ENCODE results near the gene RARB. TPM values are rescaled to one million over a fixed set of nuclear protein-coding genes. Genes with fewer than 3 reads are reported as not detected.

RARB gene
- total and polyA plus RNA-seq, 8 donors, result 1.7 to 28.0 (median 9.0) TPM

- H3K27ac ChIP-seq, result no peak overlapping the region
- H3K4me1 ChIP-seq, result no peaks in the 10 kb centered on the region
- H3K36me3 ChIP-seq, result peaks cover 0 to 28% (median 12%) of the 10 kb centered on the region in 4 donors
- WGBS, 5 donors, result 80 to 93% (median 82%) methylated on average over 15 of the region's 15 CpGs
- intact Hi-C loops (cut with DNase I; ENCODE audit: low total_unique reads), result no loop called here
- TF ChIP-seq CTCF (IDR thresholded peaks at IDR 0.05) (no peak), POLR2A (IDR thresholded peaks at IDR 0.05) (no peak), EP300 (IDR thresholded peaks at IDR 0.05) (no peak), POLR2AphosphoS5 (IDR thresholded peaks at IDR 0.05) (no peak)
- no peaks in the 10 kb centered on the region for H3K9me3 ChIP-seq
- no peak overlapping the region for H3K4me3 ChIP-seq
- no peaks in the 10 kb centered on the region for H3K27me3 ChIP-seq
- DNase-seq, result no peak
Observed at GRCh38 chr3:25576831-25577454, 148.9 kb downstream of the RARB start.

GRCh38 chr3:25578059-25578458 lies 150.0 kb downstream of the RARB start:
- peaks cover 0 to 35% (median 16%) of the 10 kb centered on the region in 4 donors for H3K36me3 ChIP-seq
- TF ChIP-seq CTCF (IDR thresholded peaks at IDR 0.05) (no peak), POLR2AphosphoS5 (IDR thresholded peaks at IDR 0.05) (no peak), EP300 (IDR thresholded peaks at IDR 0.05) (no peak), POLR2A (IDR thresholded peaks at IDR 0.05) (no peak)
- H3K4me1 ChIP-seq, result no peaks in the 10 kb centered on the region
- no peaks in the 10 kb centered on the region for H3K9me3 ChIP-seq
- no peak for DNase-seq
- no peaks in the 10 kb centered on the region for H3K27me3 ChIP-seq
- H3K4me3 ChIP-seq, result no peak overlapping the region
- H3K27ac ChIP-seq, result no peak overlapping the region
- WGBS, 5 donors, result 94 to 98% (median 97%) methylated on average over 10 of the region's 10 CpGs
- intact Hi-C loops (cut with DNase I; ENCODE audit: low total_unique reads), result no loop called here

- H3K4me1 ChIP-seq, result no peaks in the 10 kb centered on the region
- H3K4me3 ChIP-seq, result no peak overlapping the region
- H3K9me3 ChIP-seq, result no peaks in the 10 kb centered on the region
- TF ChIP-seq POLR2A (IDR thresholded peaks at IDR 0.05) (no peak), EP300 (IDR thresholded peaks at IDR 0.05) (no peak), CTCF (IDR thresholded peaks at IDR 0.05) (no peak), POLR2AphosphoS5 (IDR thresholded peaks at IDR 0.05) (no peak)
- no peaks in the 10 kb centered on the region for H3K27me3 ChIP-seq
- no peak overlapping the region for H3K27ac ChIP-seq
- peaks cover 0 to 31% (median 16%) of the 10 kb centered on the region in 4 donors for H3K36me3 ChIP-seq
- no peak for DNase-seq
- intact Hi-C loops (cut with DNase I; ENCODE audit: low total_unique reads), result no loop called here
- WGBS, 5 donors, result 92 to 96% (median 93%) methylated on average over 8 of the region's 8 CpGs
Observed at GRCh38 chr3:25580534-25580933, 152.5 kb downstream of the RARB start.

- no peak for DNase-seq
- Histone ChIP-seq H3K27me3 (no peaks in the 10 kb centered on the region), H3K4me1 (no peaks in the 10 kb centered on the region), H3K36me3 (peaks cover 0 to 31% (median 15%) of the 10 kb centered on the region in 4 donors), H3K9me3 (no peaks in the 10 kb centered on the region), H3K27ac (no peak overlapping the region), H3K4me3 (no peak overlapping the region)
- TF ChIP-seq CTCF (IDR thresholded peaks at IDR 0.05) (no peak), EP300 (IDR thresholded peaks at IDR 0.05) (no peak), POLR2A (IDR thresholded peaks at IDR 0.05) (no peak)
- intact Hi-C loops (cut with DNase I; ENCODE audit: low total_unique reads), result no loop called here
- 91 to 98% (median 96%) methylated on average over 7 of the region's 7 CpGs for WGBS, 5 donors
Observed at GRCh38 chr3:25581335-25581734, 153.3 kb downstream of the RARB start.

Data from stomach (tissue), 9 donors.